Trophoblast cell (in vitro differentiated cells and primary cell): ENCODE measurements around the gene FAM216A.
"Not testable (repeated sequence)": the region's sequence is repeated elsewhere in the genome, so short reads cannot be mapped to it uniquely, and the experiment has no call there.

ENCODE experiments used
- DNase-seq, 2 donors: peaks; one replicate each; pipeline ENCODE4 v3.0.0-alpha.2; 2016
- H2AFZ ChIP-seq: 2 replicates; pipeline ENCODE4 v1.6.1; 2013; ENCODE audit warnings: low read length, moderate library complexity, mild to moderate bottlenecking; ENCODE audit not compliant: insufficient read depth, poor library complexity
- H2AK5ac ChIP-seq: 2 replicates; pipeline ENCODE4 v1.6.1; 2013; ENCODE audit warnings: mild to moderate bottlenecking, low read length
- H2BK120ac ChIP-seq: 2 replicates; pipeline ENCODE4 v1.6.1; 2013; ENCODE audit warnings: low read length, mild to moderate bottlenecking, moderate library complexity; ENCODE audit not compliant: insufficient read depth, poor library complexity
- H2BK12ac ChIP-seq: 2 replicates; pipeline ENCODE4 v1.6.1; 2013; ENCODE audit warnings: mild to moderate bottlenecking, low read length, moderate library complexity
- H2BK5ac ChIP-seq: 2 replicates; pipeline ENCODE4 v1.6.1; 2013; ENCODE audit warnings: low read length, low read depth, moderate library complexity, mild to moderate bottlenecking; ENCODE audit not compliant: poor library complexity
- H3K14ac ChIP-seq: 2 replicates; pipeline ENCODE4 v1.6.1; 2013; ENCODE audit warnings: mild to moderate bottlenecking, low read length
- H3K18ac ChIP-seq: 2 replicates; pipeline ENCODE4 v1.6.1; 2013; ENCODE audit warnings: mild to moderate bottlenecking, low read length
- H3K23ac ChIP-seq: 2 replicates; pipeline ENCODE4 v1.6.1; 2013; ENCODE audit warnings: low read length
- H3K27ac ChIP-seq: 2 replicates; pipeline ENCODE4 v1.5.1; 2013; ENCODE audit warnings: low read depth, mild to moderate bottlenecking, inconsistent platforms, low read length, moderate library complexity
- H3K27me3 ChIP-seq: 2 replicates; pipeline ENCODE4 v1.6.1; 2013; ENCODE audit warnings: inconsistent platforms, mild to moderate bottlenecking, low read length, moderate library complexity; ENCODE audit not compliant: insufficient read depth
- H3K36me3 ChIP-seq, 2 experiments: 1 replicate in 1 of 2; 2 replicates in 1 of 2; pipeline ENCODE4 v1.6.1; 2013; ENCODE audit warnings: low read length in 2 of 2, mild to moderate bottlenecking in 2 of 2, moderate library complexity in 1 of 2; ENCODE audit not compliant: insufficient read depth in 2 of 2, control insufficient read depth in 1 of 2
- H3K4ac ChIP-seq: 2 replicates; pipeline ENCODE4 v1.6.1; 2013; ENCODE audit warnings: low read depth, mild to moderate bottlenecking, low read length, moderate library complexity
- H3K4me1 ChIP-seq, 2 experiments: 1 replicate in 1 of 2; 2 replicates in 1 of 2; pipeline ENCODE4 v1.6.1; 2013; ENCODE audit warnings: low read length in 2 of 2, mild to moderate bottlenecking in 2 of 2, moderate library complexity in 1 of 2; ENCODE audit not compliant: insufficient read depth in 2 of 2, control insufficient read depth in 1 of 2
- H3K4me2 ChIP-seq: 2 replicates; pipeline ENCODE4 v1.6.1; 2013; ENCODE audit warnings: inconsistent platforms, mild to moderate bottlenecking, low read length, moderate library complexity
- H3K4me3 ChIP-seq: 2 replicates; pipeline ENCODE4 v1.5.1; 2013; ENCODE audit warnings: mild to moderate bottlenecking, low read depth, low read length, inconsistent platforms
- H3K79me1 ChIP-seq: one replicate; pipeline ENCODE4 v1.6.1; 2013; ENCODE audit warnings: low read length
- H3K79me2 ChIP-seq: 2 replicates; pipeline ENCODE4 v1.6.1; 2013; ENCODE audit warnings: low read length, mild to moderate bottlenecking; ENCODE audit not compliant: control insufficient read depth, insufficient read depth, poor library complexity
- H3K9ac ChIP-seq: 2 replicates; pipeline ENCODE4 v1.6.1; 2013; ENCODE audit warnings: mild to moderate bottlenecking, low read length
- H3K9me3 ChIP-seq: 2 replicates; pipeline ENCODE4 v1.6.1; 2013; ENCODE audit warnings: low read depth, mild to moderate bottlenecking, control low read depth, inconsistent platforms, low read length; ENCODE audit not compliant: insufficient read depth
- H4K12ac ChIP-seq: 2 replicates; pipeline ENCODE4 v1.6.1; 2013; ENCODE audit warnings: low read depth, mild to moderate bottlenecking, low read length, moderate library complexity
- H4K8ac ChIP-seq: 2 replicates; pipeline ENCODE4 v1.6.1; 2013; ENCODE audit warnings: low read depth, mild to moderate bottlenecking, low read length, moderate library complexity
- H4K91ac ChIP-seq: one replicate; pipeline ENCODE4 v1.6.1; 2013; ENCODE audit warnings: low read depth, mild to moderate bottlenecking, low read length, moderate library complexity
- WGBS: extraction: QIAGEN DNeasy Blood & Tissue Kit; methylation state at CpG from one replicate; pipeline ENCODE4 v1.1.7; 2013; ENCODE audit warnings: missing lambda C conversion rate; ENCODE audit not compliant: insufficient read length, insufficient coverage; ENCODE audit errors: extremely low coverage; 5-methylcytosine and 5-hydroxymethylcytosine counted together

The FAM216A gene

GRCh38 chr12:110465765-110466164 lies 2.9 kb upstream of the FAM216A start:
- not testable (repeated sequence) for H3K23ac ChIP-seq, H3K4me1 ChIP-seq, H2BK120ac ChIP-seq, H4K8ac ChIP-seq, H2AFZ ChIP-seq, H3K27ac ChIP-seq, DNase-seq, H3K18ac ChIP-seq, H2AK5ac ChIP-seq, H3K4me3 ChIP-seq, H3K4ac ChIP-seq, H3K9me3 ChIP-seq, H3K14ac ChIP-seq, H3K27me3 ChIP-seq, H2BK5ac ChIP-seq, H4K91ac ChIP-seq, H3K79me1 ChIP-seq, H3K79me2 ChIP-seq, H2BK12ac ChIP-seq, H4K12ac ChIP-seq, H3K4me2 ChIP-seq, H3K9ac ChIP-seq
- H3K36me3 ChIP-seq: peaks cover 9 to 14% of the 10 kb centered on the region in 2 experiments
- no CpG with 5 or more reads among the region's 11 CpGs for WGBS

GRCh38 chr12:110466791-110467190 lies 1.9 kb upstream of the FAM216A start:
- Histone ChIP-seq H3K79me1 (peaks cover 3% of the 10 kb centered on the region), H4K12ac (no peak overlapping the region), H2AFZ (no peak overlapping the region), H3K9me3 (no peaks in the 10 kb centered on the region), H3K23ac (no peak overlapping the region), H3K4me3 (no peak overlapping the region), H3K18ac (no peak overlapping the region), H3K14ac (no peak overlapping the region), H4K91ac (no peak overlapping the region), H3K4me2 (no peak overlapping the region), H2BK120ac (no peak overlapping the region), H2BK12ac (no peak overlapping the region), H3K36me3 (peaks cover 7 to 12% of the 10 kb centered on the region in 2 experiments), H3K79me2 (no peaks in the 10 kb centered on the region), H4K8ac (no peak overlapping the region), H3K4ac (no peak overlapping the region), H3K27me3 (no peaks in the 10 kb centered on the region), H3K27ac (no peak overlapping the region), H3K4me1 (peaks cover 2 to 3% of the 10 kb centered on the region in 2 experiments), H2AK5ac (no peak overlapping the region), H2BK5ac (no peak overlapping the region), H3K9ac (no peak overlapping the region)
- no peak for DNase-seq
- no CpG with 5 or more reads among the region's 5 CpGs for WGBS

GRCh38 chr12:110467847-110468213 lies 815 bp upstream of the FAM216A start:
- peak overlapping the region; percentile 69 for H2AFZ ChIP-seq
- no peak overlapping the region for H3K27ac ChIP-seq
- H2AK5ac ChIP-seq: no peak overlapping the region
- H3K4ac ChIP-seq: no peak overlapping the region
- WGBS: no CpG with 5 or more reads among the region's 15 CpGs
- peak overlapping the region; percentile 93 for H3K4me2 ChIP-seq
- no peak overlapping the region for H2BK120ac ChIP-seq
- H3K14ac ChIP-seq: peak overlapping the region; percentile 63
- no peaks in the 10 kb centered on the region for H3K9me3 ChIP-seq
- no peak overlapping the region for H2BK12ac ChIP-seq
- peaks cover 6 to 12% of the 10 kb centered on the region in 2 experiments for H3K36me3 ChIP-seq
- peak overlapping the region; percentile 74 for H3K18ac ChIP-seq
- no peak overlapping the region for H4K12ac ChIP-seq
- H3K9ac ChIP-seq: peak overlapping the region; percentile 90
- DNase-seq: no peak
- H2BK5ac ChIP-seq: no peak overlapping the region
- peaks cover 3% of the 10 kb centered on the region for H3K79me1 ChIP-seq
- peak overlapping the region; percentile 90 for H3K4me3 ChIP-seq
- H3K79me2 ChIP-seq: no peaks in the 10 kb centered on the region
- no peak overlapping the region for H3K23ac ChIP-seq
- H4K91ac ChIP-seq: peak overlapping the region; percentile 42
- peak overlapping the region; percentile 79 for H4K8ac ChIP-seq
- H3K27me3 ChIP-seq: no peaks in the 10 kb centered on the region
- H3K4me1 ChIP-seq: peaks cover 2 to 3% of the 10 kb centered on the region in 2 experiments

- Histone ChIP-seq H3K23ac (no peak overlapping the region), H4K91ac (no peak overlapping the region), H3K27me3 (no peaks in the 10 kb centered on the region), H3K4me2 (no peak overlapping the region), H3K18ac (no peak overlapping the region), H3K9ac (no peak overlapping the region), H3K9me3 (no peaks in the 10 kb centered on the region), H3K27ac (no peak overlapping the region), H2AFZ (no peak overlapping the region), H3K4ac (no peak overlapping the region), H2BK120ac (no peak overlapping the region), H3K4me1 (no peaks in the 10 kb centered on the region), H3K4me3 (no peak overlapping the region), H3K79me2 (no peaks in the 10 kb centered on the region), H3K36me3 (no peaks in the 10 kb centered on the region), H2BK12ac (no peak overlapping the region), H3K14ac (no peak overlapping the region), H4K12ac (no peak overlapping the region), H2AK5ac (no peak overlapping the region), H3K79me1 (no peaks in the 10 kb centered on the region), H2BK5ac (no peak overlapping the region), H4K8ac (no peak overlapping the region)
- WGBS: no CpG with 5 or more reads among the region's 7 CpGs
- no peak for DNase-seq
These were observed 6.8 kb downstream of the FAM216A start for GRCh38 chr12:110475426-110475825.
